A673 (cell line): ENCODE results near the gene SUSD4. TPM values are rescaled to one million over a fixed set of nuclear protein-coding genes. Genes with fewer than 3 reads are reported as not detected.
"Not testable (repeated sequence)": the region's sequence is repeated elsewhere in the genome, so short reads cannot be mapped to it uniquely, and the experiment has no call there.

Experiments used
- BruUV-seq: library from RNA; stranded (reverse); fragments of 400-500 nt; replicated peaks from 2 replicates; lab custom pipeline; 2021; lab: Mats Ljungman, UMichigan
- CTCF ChIA-PET: fragments of 300-600 bp; sonication (Branson Sonifier 250); formaldehyde crosslinking; loops from one replicate; lab custom pipeline; 2022; ENCODE audit warnings: antibody characterized with exemption; lab: Charles Lee
- POLR2A ChIA-PET: fragments of 300-600 bp; sonication (Branson Sonifier 250); formaldehyde crosslinking; loops from one replicate; lab custom pipeline; 2022; ENCODE audit warnings: antibody characterized with exemption; ENCODE audit not compliant: low non-redundant PET; lab: Charles Lee
- DNase-seq: peaks from one replicate; pipeline ENCODE4 v3.0.0-alpha.2; 2015; ENCODE audit warnings: low spot score
- H3K27ac ChIP-seq: fragments of 200-600 bp; sonication (generic); 2 replicates; pipeline ENCODE4 v1.5.1; 2016; ENCODE audit warnings: mixed run types, low read depth, mild to moderate bottlenecking, mixed read lengths, antibody characterized with exemption, low read length; ENCODE audit not compliant: poor library complexity, severe bottlenecking
- H3K27me3 ChIP-seq: fragments of 200-600 bp; sonication (generic); replicated peaks from 2 replicates; pipeline ENCODE4 v1.6.1; 2017; ENCODE audit warnings: mixed run types, low read depth, mild to moderate bottlenecking, mixed read lengths, antibody characterized with exemption, low read length; ENCODE audit not compliant: insufficient read depth, poor library complexity
- H3K36me3 ChIP-seq: fragments of 200-600 bp; sonication (generic); 2 replicates; pipeline ENCODE4 v1.6.1; 2016; ENCODE audit warnings: mixed run types, mild to moderate bottlenecking, mixed read lengths, antibody characterized with exemption, low read length; ENCODE audit not compliant: insufficient read depth, poor library complexity, severe bottlenecking
- H3K4me1 ChIP-seq: fragments of 200-600 bp; sonication (generic); 2 replicates; pipeline ENCODE4 v1.6.1; 2017; ENCODE audit warnings: mixed run types, mild to moderate bottlenecking, mixed read lengths, antibody characterized with exemption, low read length; ENCODE audit not compliant: insufficient read depth, poor library complexity, severe bottlenecking
- H3K4me3 ChIP-seq: fragments of 200-600 bp; sonication (generic); 2 replicates; pipeline ENCODE4 v1.5.1; 2016; ENCODE audit warnings: low read depth, mixed run types, mild to moderate bottlenecking, mixed read lengths, low read length; ENCODE audit not compliant: poor library complexity, severe bottlenecking
- H3K9me3 ChIP-seq: fragments of 200-600 bp; sonication (generic); 2 replicates; pipeline ENCODE4 v1.6.1; 2016; ENCODE audit warnings: mixed run types, low read depth, mild to moderate bottlenecking, mixed read lengths, antibody characterized with exemption, low read length; ENCODE audit not compliant: poor library complexity, severe bottlenecking
- EZH2 ChIP-seq: fragments of 200-600 bp; sonication (generic); IDR thresholded peaks from 2 replicates; pipeline ENCODE4 v1.6.1; 2017; ENCODE audit warnings: borderline replicate concordance, low read depth, mild to moderate bottlenecking, mixed read lengths, antibody characterized with exemption, low read length; ENCODE audit not compliant: poor library complexity, severe bottlenecking
- intact Hi-C: fragments of 100-400 bp; cut with micrococcal nuclease; formaldehyde crosslinking; loops from one replicate; pipeline ENCODE4 v1.10.0; 2022; ENCODE audit not compliant: unreplicated experiment
- total RNA-seq: library from RNA; stranded (reverse); gene quantifications from 2 replicates; pipeline ENCODE4 v1.2.3, GENCODE V29; 2021
- TF ChIP-seq, protein P1 (sequence below): fragments of 300-800, 200-600 bp; sonication (generic); conservative IDR thresholded peaks from 2 replicates; pipeline ENCODE4 v1.5.1; 2017; ENCODE audit warnings: low read depth, mild to moderate bottlenecking, antibody characterized with exemption, low read length, moderate library complexity, mixed read lengths

SUSD4 gene
- total RNA-seq, 1 experiment from 2014 or later = not detected

DNA sequence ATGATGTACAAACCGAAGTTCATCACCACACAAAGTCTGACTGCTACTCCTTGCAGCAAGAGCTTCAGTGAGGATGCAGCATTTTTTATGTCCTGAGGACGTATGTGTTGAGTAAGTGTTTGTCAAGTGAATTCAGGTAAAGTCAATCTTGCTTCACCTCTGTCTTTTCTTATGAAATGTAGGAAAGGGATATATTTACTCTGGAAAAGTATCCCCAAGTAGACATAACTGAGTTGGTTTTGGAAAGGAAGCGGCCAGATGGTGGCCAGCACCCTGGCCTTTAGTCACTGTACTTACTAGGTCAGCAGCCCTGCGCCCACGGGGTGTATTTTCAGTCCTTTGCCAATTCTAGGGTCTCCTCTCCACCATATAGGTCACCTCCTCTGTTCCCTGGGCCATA, 75.2 kb downstream of the SUSD4 start:
- TF ChIP-seq, protein P1, sequence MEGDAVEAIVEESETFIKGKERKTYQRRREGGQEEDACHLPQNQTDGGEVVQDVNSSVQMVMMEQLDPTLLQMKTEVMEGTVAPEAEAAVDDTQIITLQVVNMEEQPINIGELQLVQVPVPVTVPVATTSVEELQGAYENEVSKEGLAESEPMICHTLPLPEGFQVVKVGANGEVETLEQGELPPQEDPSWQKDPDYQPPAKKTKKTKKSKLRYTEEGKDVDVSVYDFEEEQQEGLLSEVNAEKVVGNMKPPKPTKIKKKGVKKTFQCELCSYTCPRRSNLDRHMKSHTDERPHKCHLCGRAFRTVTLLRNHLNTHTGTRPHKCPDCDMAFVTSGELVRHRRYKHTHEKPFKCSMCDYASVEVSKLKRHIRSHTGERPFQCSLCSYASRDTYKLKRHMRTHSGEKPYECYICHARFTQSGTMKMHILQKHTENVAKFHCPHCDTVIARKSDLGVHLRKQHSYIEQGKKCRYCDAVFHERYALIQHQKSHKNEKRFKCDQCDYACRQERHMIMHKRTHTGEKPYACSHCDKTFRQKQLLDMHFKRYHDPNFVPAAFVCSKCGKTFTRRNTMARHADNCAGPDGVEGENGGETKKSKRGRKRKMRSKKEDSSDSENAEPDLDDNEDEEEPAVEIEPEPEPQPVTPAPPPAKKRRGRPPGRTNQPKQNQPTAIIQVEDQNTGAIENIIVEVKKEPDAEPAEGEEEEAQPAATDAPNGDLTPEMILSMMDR = no peak
- no peak for TF ChIP-seq EZH2
- no peaks in the 10 kb centered on the region for H3K9me3 ChIP-seq
- no peaks in the 10 kb centered on the region for H3K36me3 ChIP-seq
- ChIA-PET POLR2A (no interaction called here), CTCF (no interaction called here)
- intact Hi-C loops = no loop called here
- BruUV-seq = no TSS peak
- H3K4me1 ChIP-seq = no peaks in the 10 kb centered on the region
- peaks cover 8% of the 10 kb centered on the region for H3K27me3 ChIP-seq
- H3K27ac ChIP-seq = no peak overlapping the region
- H3K4me3 ChIP-seq = no peak overlapping the region
- no peak for DNase-seq

DNA sequence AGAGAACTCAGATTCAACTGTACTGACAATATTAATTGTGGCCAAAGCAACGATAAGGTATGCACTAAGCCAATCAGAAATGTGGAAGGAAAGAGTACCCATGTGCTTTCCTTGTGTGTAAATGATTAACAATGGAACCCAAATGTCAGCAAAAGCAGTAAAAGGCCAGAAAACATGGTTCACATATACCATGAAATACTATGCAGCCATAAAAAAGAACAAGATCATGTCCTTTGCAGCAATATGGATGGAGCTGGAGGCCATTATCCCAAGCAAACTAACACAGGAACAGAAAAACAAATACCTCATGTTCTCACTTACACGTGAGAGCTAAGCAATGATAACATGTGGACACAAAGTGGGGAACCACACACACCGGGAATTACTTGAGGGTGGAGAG, 78.5 kb downstream of the SUSD4 start:
- Histone ChIP-seq H3K9me3 (no peaks in the 10 kb centered on the region), H3K27me3 (peaks cover 4% of the 10 kb centered on the region), H3K36me3 (no peaks in the 10 kb centered on the region), H3K4me3 (no peak overlapping the region), H3K27ac (no peak overlapping the region), H3K4me1 (no peaks in the 10 kb centered on the region)
- intact Hi-C loops = no loop called here
- TF ChIP-seq, protein P1 = no peak
- TF ChIP-seq EZH2 = no peak
- no peak for DNase-seq
- ChIA-PET CTCF (no interaction called here), POLR2A (no interaction called here)
- BruUV-seq = no TSS peak

DNA sequence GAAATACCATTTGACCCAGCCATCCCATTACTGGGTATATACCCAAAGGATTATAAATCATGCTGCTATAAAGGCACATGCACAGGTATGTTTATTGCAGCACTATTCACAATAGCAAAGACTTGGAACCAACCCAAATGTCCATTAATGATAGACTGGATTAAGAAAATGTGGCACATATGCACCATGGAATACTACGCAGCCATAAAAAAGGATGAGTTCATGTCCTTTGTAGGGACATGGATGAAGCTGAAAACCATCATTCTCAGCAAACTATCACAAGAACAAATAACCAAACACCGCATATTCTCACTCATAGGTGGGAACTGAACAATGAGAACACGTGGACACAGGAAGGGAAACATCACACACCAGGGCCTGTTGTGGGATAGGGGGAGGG, 80.3 kb downstream of the SUSD4 start:
- BruUV-seq, POLR2A ChIA-PET, CTCF ChIA-PET, intact Hi-C loops, H3K27me3 ChIP-seq, H3K4me1 ChIP-seq, H3K36me3 ChIP-seq, H3K9me3 ChIP-seq, H3K27ac ChIP-seq, DNase-seq, H3K4me3 ChIP-seq: not testable (repeated sequence)

DNA sequence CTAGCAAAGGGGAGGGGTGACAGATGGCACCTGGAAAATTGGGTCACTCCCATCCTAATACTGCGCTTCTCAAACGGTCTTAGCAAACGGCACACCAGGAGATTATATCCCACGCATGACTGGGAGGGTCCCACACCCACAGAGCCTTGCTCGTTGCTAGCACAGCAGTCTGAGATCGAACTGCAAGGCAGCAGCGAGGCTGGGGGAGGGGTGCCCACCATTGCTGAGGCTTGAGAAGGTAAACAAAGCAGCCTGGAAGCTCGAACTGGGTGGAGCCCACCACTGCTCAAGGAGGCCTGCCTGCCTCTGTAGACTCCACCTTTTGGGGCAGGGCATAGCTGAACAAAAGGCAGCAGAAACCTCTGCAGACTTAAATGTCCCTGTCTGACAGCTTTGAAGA, 85.7 kb downstream of the SUSD4 start:
- CTCF ChIA-PET, H3K27me3 ChIP-seq, BruUV-seq, intact Hi-C loops, H3K4me1 ChIP-seq, H3K4me3 ChIP-seq, H3K9me3 ChIP-seq, H3K36me3 ChIP-seq, POLR2A ChIA-PET, DNase-seq, H3K27ac ChIP-seq: not testable (repeated sequence)
